Ishikawa (cell line): ENCODE data around the gene TYR.
"Not testable (repeated sequence)": the region's sequence is repeated elsewhere in the genome, so short reads cannot be mapped to it uniquely, and the experiment has no call there.

Experiments used
- CEBPB ChIP-seq: IDR thresholded peaks from 2 replicates; pipeline ENCODE4 v1.6.1; 2012
- EGR1 ChIP-seq: IDR thresholded peaks from 2 replicates; pipeline ENCODE4 v1.6.1; 2012
- EP300 ChIP-seq: IDR thresholded peaks from 2 replicates; pipeline ENCODE4 v1.6.1; 2012; ENCODE audit warnings: borderline replicate concordance
- MAX ChIP-seq: IDR thresholded peaks from 2 replicates; pipeline ENCODE4 v1.6.1; 2012
- RAD21 ChIP-seq: IDR thresholded peaks from 2 replicates; pipeline ENCODE4 v1.6.1; 2012; ENCODE audit warnings: low read depth
- REST ChIP-seq: IDR thresholded peaks from 2 replicates; pipeline ENCODE4 v1.6.1; 2012; ENCODE audit warnings: low read depth, mild to moderate bottlenecking
- TAF1 ChIP-seq: IDR thresholded peaks from 2 replicates; pipeline ENCODE4 v1.6.1; 2012; ENCODE audit warnings: low read depth, mild to moderate bottlenecking
- TCF12 ChIP-seq: IDR thresholded peaks from 2 replicates; pipeline ENCODE4 v1.6.1; 2012; ENCODE audit warnings: low read depth
- TEAD4 ChIP-seq: IDR thresholded peaks from 2 replicates; pipeline ENCODE4 v1.6.1; 2012

- not testable (repeated sequence) for TF ChIP-seq REST, TCF12, MAX, TEAD4, CEBPB, TAF1, EGR1, EP300
- peak; percentile 59 for TF ChIP-seq RAD21
Measured at GRCh38 chr11:89333704-89334103, 156.0 kb downstream of the TYR start.
